Body of pancreas (tissue), 4 donors: ENCODE measurements around the gene TRPM3.

ENCODE experiments used
- POLR2A ChIP-seq, 3 donors: fragments of 450-650 bp; IDR thresholded peaks; one replicate each; pipeline ENCODE4 v1.6.1; 2016; ENCODE audit warnings: antibody characterized with exemption in 3 of 3, mild to moderate bottlenecking in 2 of 3
- TF ChIP-seq, protein P1 (sequence below), 7 experiments: fragments of 450-650 bp in 4 of 7; fragments of 200-600 bp in 3 of 7; sonication (generic) in 3 of 7; IDR thresholded peaks; one replicate each; pipeline ENCODE4 v1.5.1; 2016 to 2019; ENCODE audit warnings: antibody characterized with exemption in 7 of 7

DNA sequence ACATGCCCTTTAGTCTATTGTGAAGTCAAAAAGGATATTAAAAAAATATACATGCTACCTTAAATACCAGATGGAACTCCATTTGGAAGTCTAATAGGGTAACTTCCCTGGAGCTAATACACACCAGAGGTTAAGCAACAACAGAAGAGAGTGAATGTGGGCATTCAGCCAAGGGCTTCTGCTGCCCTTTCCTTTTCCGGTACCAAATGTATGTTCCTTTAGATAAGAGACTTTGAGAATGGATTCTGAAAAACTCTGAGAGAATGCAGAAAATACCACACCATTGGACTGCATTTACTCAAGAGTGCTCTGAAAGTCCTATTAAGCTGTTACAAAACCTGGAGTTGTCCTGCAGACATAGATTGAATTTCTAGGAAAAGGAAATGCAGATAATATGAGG, 23.8 kb upstream of the TRPM3 start:
- TF ChIP-seq, protein P1, sequence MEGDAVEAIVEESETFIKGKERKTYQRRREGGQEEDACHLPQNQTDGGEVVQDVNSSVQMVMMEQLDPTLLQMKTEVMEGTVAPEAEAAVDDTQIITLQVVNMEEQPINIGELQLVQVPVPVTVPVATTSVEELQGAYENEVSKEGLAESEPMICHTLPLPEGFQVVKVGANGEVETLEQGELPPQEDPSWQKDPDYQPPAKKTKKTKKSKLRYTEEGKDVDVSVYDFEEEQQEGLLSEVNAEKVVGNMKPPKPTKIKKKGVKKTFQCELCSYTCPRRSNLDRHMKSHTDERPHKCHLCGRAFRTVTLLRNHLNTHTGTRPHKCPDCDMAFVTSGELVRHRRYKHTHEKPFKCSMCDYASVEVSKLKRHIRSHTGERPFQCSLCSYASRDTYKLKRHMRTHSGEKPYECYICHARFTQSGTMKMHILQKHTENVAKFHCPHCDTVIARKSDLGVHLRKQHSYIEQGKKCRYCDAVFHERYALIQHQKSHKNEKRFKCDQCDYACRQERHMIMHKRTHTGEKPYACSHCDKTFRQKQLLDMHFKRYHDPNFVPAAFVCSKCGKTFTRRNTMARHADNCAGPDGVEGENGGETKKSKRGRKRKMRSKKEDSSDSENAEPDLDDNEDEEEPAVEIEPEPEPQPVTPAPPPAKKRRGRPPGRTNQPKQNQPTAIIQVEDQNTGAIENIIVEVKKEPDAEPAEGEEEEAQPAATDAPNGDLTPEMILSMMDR (IDR thresholded peaks at IDR 0.05), result no peak
- TF ChIP-seq POLR2A (IDR thresholded peaks at IDR 0.05), result no peak
